OCI-M2 (cell line): ENCODE measurements around the gene PRIMA1.

Experiments used
- DNase-seq: peaks from one replicate; lab custom pipeline; 2025; ENCODE audit not compliant: unreplicated experiment; lab: John Stamatoyannopoulos, UW

The PRIMA1 gene

DNA sequence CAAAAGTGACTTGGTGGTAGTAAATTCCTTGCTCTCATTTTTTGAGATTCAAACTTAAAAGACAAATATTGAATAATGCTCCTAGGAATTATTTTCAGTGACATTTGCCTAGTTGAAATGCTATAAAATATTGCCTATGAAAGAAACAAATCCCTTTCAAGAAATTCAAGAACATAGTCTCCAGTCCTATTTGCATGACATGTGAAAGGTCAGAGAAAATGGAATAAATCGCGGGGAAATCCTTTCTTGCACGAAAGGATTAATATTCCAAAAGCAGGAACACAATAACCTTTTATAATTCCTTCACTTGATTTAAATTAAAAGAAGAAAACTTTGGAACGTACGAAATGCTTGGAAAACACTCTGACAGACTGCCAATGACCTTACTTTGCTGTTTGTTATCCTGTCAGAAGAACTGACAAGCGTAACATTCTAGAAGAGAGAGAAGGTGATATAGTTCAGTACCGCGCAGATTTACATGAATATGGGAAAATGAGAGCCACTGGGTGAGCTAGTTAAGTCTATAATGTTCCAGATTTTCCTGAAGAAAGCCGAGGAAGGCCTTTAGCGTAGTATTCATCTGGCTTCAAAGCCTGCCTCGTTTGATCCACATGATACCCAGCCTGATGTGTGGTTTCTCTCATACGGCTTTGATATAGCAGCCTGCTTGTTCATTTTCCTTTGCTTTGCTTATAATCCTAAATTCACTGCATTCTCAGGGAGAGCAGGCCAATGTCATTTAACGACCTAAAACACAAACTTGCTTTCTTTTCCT is 103.0 kb downstream of the PRIMA1 start:
- no peak for DNase-seq

DNA sequence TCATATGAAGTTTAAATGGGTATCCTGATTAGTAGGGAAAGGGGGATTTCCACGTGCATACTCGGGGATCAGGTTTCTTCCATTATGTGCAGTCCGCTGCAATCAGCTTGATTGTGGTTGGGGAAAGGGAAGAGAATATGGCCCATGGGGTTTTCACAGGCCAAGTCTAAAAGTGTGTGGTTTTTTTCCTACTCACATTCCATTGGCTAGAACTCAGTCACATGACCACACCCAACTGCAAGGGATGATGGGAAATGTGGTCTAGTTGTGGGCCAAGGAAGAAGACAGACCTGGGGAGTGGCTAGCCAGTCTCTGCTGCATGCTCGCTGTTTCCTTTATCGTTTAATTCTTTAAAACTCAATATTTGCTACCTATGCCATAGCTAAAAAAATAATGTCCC is 105.1 kb downstream of the PRIMA1 start:
- no peak for DNase-seq

DNA sequence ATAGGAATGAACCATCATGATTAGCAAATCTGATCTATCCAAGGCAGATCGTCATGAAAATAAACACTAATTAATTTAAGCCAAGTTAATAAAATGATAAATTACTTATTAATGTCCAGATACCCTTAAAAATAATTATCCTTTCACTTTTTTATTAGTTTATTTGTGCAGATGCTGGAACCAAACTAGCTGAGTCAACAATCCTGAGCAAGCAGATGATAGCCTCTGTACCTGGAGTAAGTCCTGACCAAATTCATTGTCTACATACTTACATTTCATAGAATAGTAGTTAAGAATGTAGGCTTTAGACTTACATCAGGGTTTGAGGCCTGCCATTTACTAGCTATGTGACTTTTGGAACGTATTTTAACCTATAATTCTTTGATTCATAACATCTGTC is 105.8 kb downstream of the PRIMA1 start:
- no peak for DNase-seq

GRCh38 chr14:93676416-93676958 is 111.8 kb downstream of the PRIMA1 start:
- DNase-seq: no peak

DNA sequence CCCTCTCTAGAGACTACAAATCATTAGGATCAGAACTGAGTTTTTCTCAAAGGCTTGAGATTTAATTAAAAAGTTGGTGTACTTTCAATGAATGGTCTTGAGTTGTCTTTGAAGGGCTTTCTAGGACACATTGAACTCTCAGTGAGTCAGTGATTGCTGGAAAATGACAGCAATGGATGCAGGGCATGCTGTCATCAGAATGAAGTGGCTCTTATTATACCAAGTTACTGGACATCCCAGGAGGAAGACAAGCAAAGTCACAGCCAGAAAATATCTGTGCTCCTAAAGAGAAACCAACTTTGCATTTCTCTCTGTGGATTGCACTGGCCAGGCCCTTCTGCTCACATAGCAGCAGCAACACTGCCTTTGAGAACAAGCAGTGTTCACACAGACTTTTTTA is 112.6 kb downstream of the PRIMA1 start:
- DNase-seq: no peak

GRCh38 chr14:93674343-93674742 is 113.9 kb downstream of the PRIMA1 start:
- DNase-seq: no peak

DNA sequence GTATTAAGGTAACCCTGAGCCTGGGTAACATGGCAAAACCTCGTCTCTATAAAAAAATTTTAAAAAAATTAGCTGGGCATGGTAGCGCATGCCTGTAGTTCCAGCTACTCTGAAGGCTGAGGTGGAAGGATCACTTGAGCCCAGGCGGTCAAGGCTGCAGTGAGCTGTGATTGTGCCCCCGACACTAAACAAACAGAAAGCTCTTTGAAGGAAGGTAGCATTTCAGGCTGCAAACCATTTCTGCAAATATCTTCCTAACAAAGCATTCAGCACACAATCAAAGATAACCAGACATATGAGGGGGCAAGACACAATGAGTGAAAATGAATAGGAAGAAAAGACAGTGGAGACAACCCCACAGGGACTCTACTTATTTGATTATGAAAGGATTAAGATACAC is 118.7 kb downstream of the PRIMA1 start:
- DNase-seq: no peak
